Heart left ventricle (tissue), 16 donors: Measurements from ENCODE around the gene SPTBN4. TPM values are rescaled to one million over a fixed set of nuclear protein-coding genes. Genes with fewer than 3 reads are reported as not detected.
"Not testable (repeated sequence)": the region's sequence is repeated elsewhere in the genome, so short reads cannot be mapped to it uniquely, and the experiment has no call there.

Experiments
- ATAC-seq, 4 donors: fragments of 200-7000 bp; cut with Tn5 transposase; one replicate each; pipeline ENCODE4 v1.9.1; 2020 to 2022; ENCODE audit warnings: moderate library complexity in 4 of 4, mild to moderate bottlenecking in 3 of 4, moderate number of reproducible peaks in 1 of 4
- DNase-seq, 5 donors: peaks; one replicate each; pipeline ENCODE4 v3.0.0-alpha.2; 2020
- H3K27ac ChIP-seq, 12 donors: fragments of 200-600 bp; sonication (generic) in 4 of 12; one replicate each; pipeline versions ENCODE4 v1.5.0 to v1.8.0; 2016 to 2022; ENCODE audit warnings: mild to moderate bottlenecking in 2 of 12
- H3K27me3 ChIP-seq, 9 donors: fragments of 200-600 bp; sonication (generic) in 2 of 9; one replicate each; pipeline versions ENCODE4 v1.5.1 to v1.8.0; 2016 to 2022; ENCODE audit warnings: mild to moderate bottlenecking in 3 of 9
- H3K36me3 ChIP-seq, 9 donors: fragments of 200-600 bp; sonication (generic) in 2 of 9; one replicate each; pipeline versions ENCODE4 v1.5.0 to v1.8.0; 2018 to 2022; ENCODE audit warnings: mild to moderate bottlenecking in 2 of 9
- H3K4me1 ChIP-seq, 12 donors: fragments of 200-600 bp; sonication (generic) in 4 of 12; one replicate each; pipeline versions ENCODE4 v1.5.0 to v1.8.0; 2016 to 2022; ENCODE audit warnings: mild to moderate bottlenecking in 3 of 12
- H3K4me3 ChIP-seq, 12 donors: fragments of 200-600 bp; sonication (generic) in 4 of 12; one replicate each; pipeline versions ENCODE4 v1.5.0 to v1.8.0; 2017 to 2022; ENCODE audit warnings: mild to moderate bottlenecking in 9 of 12, moderate library complexity in 4 of 12
- H3K9me3 ChIP-seq, 12 donors: fragments of 200-600 bp; sonication (generic) in 4 of 12; one replicate each; pipeline versions ENCODE4 v1.5.0 to v1.8.0; 2016 to 2022; ENCODE audit warnings: mild to moderate bottlenecking in 1 of 12
- POLR2A ChIP-seq, 2 donors: fragments of 450-650 bp; IDR thresholded peaks; one replicate each; pipeline ENCODE4 v1.6.1; 2017; ENCODE audit warnings: antibody characterized with exemption in 2 of 2, mild to moderate bottlenecking in 2 of 2, moderate library complexity in 2 of 2
- WGBS, 4 donors: extraction: QIAGEN DNeasy Blood & Tissue Kit in 2 of 4; methylation state at CpG; one replicate each; pipeline versions ENCODE4 v1.1.5 to v1.1.7; 2013 to 2018; 5-methylcytosine and 5-hydroxymethylcytosine counted together
- intact Hi-C, 10 donors: fragments of 100-400 bp; cut with DNase I; formaldehyde crosslinking; loops; one replicate each; pipeline versions ENCODE4 v1.11.1 to v1.14.2; 2022
- polyA plus RNA-seq, 2 donors: library from polyadenylated mRNA; stranded (reverse); fragments of 200-250 nt; gene quantifications; one replicate each; pipeline ENCODE4 v1.2.3, GENCODE V29; 2013
- total RNA-seq, 9 donors: library from RNA; depleted of rRNA in 2 of 9; stranded (reverse); fragments of >200 nt in 2 of 9; fragmentation: NEBNext Ultra II Directional in 3 of 9; extraction: Animal tissue kit (Norgen Biotek cat#: 25700) in 3 of 9; gene quantifications; one replicate each; pipeline versions ENCODE4 v1.1.0 to v1.2.4, GENCODE V29; 2016 to 2023
- TF ChIP-seq, protein P1 (sequence below), 12 donors: fragments of 200-600 bp; sonication (generic) in 4 of 12; IDR thresholded peaks; one replicate each; pipeline versions ENCODE4 v1.5.0 to v1.8.0; 2018 to 2022; ENCODE audit warnings: antibody characterized with exemption in 12 of 12, mild to moderate bottlenecking in 5 of 12
- donor health status: ischemic (EF 13 %, LVEDD 7.1; RV severe dilation, severe dysfunction).
- donor health status: healthy with polysubstance abuse.
- donor health status: DM: no; HTN: yes; CAD: no.
- donor health status: DM: no; HTN: no; CAD: no.
- donor health status: ischemic (EF 25% LVEDD 6.9; RV normal size, moderate dysfunction).
- donor health status: ischemic (EF 25% LVEDD 5.7; RV mildly dilated, moderate dysfunction).
- donor health status: healthy.
- donor health status: DM: yes; HTN: yes; CAD: no.
- donor health status: ischemic (EF 35%, LVEDD 5.7; RV mildly dilated, moderate dysfunction).
- donor health status: nonischemic (EF 11% LVEDD 7.7; RV severe dilation, severe dysfunction).
- donor health status: DM: yes; HTN: yes; CAD: no.
- donor health status: PGD.
- donor health status: ischemic (EF 29% LVEDD 5.4; RV normal size, mild dysfunction).
- donor health status: nonischemic (EF 23%, LVEDD 6.1; RV moderate dilation, normal function).

The SPTBN4 gene
- total and polyA plus RNA-seq, 11 donors, result 1.9 to 8.7 (median 4.2) TPM

DNA sequence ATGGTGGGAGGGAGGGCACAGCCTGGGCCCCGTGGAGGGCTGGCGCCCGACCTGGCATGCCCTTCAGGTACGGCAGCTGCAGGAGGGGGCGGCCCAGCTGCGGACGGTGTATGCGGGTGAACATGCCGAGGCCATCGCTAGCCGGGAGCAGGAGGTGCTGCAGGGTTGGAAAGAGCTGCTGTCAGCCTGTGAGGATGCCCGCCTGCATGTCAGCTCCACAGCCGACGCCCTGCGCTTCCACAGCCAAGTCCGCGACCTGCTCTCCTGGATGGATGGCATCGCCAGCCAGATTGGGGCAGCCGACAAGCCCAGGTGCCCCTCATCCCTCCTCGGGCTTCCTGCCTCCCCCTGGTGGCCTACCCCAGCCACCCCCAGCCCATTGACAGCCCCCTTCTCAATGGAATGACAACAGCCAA, 93.3 kb downstream of the SPTBN4 start:
- H3K4me3 ChIP-seq, result no peak overlapping the region
- 69 to 74% (median 72%) methylated on average over 18 to 20 of the region's 20 CpGs for WGBS, 4 donors
- TF ChIP-seq POLR2A (IDR thresholded peaks at IDR 0.05), result no peak
- TF ChIP-seq, protein P1, sequence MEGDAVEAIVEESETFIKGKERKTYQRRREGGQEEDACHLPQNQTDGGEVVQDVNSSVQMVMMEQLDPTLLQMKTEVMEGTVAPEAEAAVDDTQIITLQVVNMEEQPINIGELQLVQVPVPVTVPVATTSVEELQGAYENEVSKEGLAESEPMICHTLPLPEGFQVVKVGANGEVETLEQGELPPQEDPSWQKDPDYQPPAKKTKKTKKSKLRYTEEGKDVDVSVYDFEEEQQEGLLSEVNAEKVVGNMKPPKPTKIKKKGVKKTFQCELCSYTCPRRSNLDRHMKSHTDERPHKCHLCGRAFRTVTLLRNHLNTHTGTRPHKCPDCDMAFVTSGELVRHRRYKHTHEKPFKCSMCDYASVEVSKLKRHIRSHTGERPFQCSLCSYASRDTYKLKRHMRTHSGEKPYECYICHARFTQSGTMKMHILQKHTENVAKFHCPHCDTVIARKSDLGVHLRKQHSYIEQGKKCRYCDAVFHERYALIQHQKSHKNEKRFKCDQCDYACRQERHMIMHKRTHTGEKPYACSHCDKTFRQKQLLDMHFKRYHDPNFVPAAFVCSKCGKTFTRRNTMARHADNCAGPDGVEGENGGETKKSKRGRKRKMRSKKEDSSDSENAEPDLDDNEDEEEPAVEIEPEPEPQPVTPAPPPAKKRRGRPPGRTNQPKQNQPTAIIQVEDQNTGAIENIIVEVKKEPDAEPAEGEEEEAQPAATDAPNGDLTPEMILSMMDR (IDR thresholded peaks at IDR 0.05), result no peak
- ATAC-seq, result peak in 1 of 4 donors; percentile 29
- H3K36me3 ChIP-seq, result no peaks in the 10 kb centered on the region
- peak in 1 of 5 donors; percentile 60 for DNase-seq
- H3K27me3 ChIP-seq, result peaks cover 0 to 25% (median 6%) of the 10 kb centered on the region in 9 donors
- intact Hi-C loops, result no loop called here
- H3K4me1 ChIP-seq, result no peaks in the 10 kb centered on the region
- H3K27ac ChIP-seq, result no peak overlapping the region
- no peaks in the 10 kb centered on the region for H3K9me3 ChIP-seq

DNA sequence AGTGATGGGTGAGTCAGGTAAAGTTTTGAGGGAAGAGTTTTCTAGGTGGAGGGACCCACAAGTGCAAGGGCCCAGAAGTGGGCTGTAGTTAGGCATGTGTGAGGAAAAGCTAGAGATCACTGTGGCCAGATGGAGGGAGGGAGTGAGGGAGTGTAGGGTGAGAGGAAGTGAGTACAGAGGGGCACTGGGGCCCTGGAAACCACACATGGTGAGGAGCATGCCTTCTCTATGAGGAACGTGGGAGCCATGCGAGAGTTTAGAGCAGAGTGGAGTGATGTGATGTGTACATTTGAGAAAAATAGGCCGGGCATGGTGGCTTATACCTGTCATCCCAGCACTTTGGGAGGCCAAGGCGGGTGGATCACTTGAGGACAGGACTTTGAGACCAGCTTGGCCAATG, 95.1 kb downstream of the SPTBN4 start:
- intact Hi-C loops, result no loop called here
- no peaks in the 10 kb centered on the region for H3K36me3 ChIP-seq
- H3K27ac ChIP-seq, result no peak overlapping the region
- WGBS, 4 donors, result 69 to 77% (median 73%) methylated on average over 4 of the region's 4 CpGs
- H3K9me3 ChIP-seq, result no peaks in the 10 kb centered on the region
- H3K27me3 ChIP-seq, result peaks cover 0 to 41% (median 18%) of the 10 kb centered on the region in 9 donors
- peak in 1 of 5 donors; percentile 15 for DNase-seq
- H3K4me3 ChIP-seq, result no peak overlapping the region
- TF ChIP-seq, protein P1 (IDR thresholded peaks at IDR 0.05), result no peak
- ATAC-seq, result no peak
- no peaks in the 10 kb centered on the region for H3K4me1 ChIP-seq

DNA sequence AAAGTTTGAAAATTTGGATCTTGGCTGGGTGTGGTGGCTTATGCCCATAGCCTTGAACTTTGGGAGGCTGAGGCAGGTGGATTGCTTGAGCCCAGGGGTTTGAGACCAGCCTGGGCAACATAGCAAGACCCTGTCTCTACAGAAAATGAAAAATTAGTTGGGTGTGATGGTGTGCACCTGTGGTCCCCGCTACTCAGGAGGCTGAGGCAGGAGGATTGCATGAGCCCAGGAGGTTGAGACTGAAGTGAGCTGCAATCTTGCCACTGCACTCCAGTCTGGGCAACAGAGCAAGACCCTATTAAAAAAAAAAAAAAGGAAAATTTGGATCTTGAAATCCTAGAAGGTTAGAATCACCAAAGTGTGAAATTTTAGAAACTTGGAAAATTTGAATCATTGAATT, 97.7 kb downstream of the SPTBN4 start:
- H3K36me3 ChIP-seq, intact Hi-C loops, H3K4me3 ChIP-seq, H3K27ac ChIP-seq, H3K9me3 ChIP-seq, DNase-seq, ATAC-seq: not testable (repeated sequence)
- WGBS, 4 donors, result 82 to 100% (median 91%) methylated on average over 1 of the region's 1 CpG
- Histone ChIP-seq H3K27me3 (peaks cover 4 to 56% (median 33%) of the 10 kb centered on the region in 9 donors), H3K4me1 (peaks cover 0 to 10% (median 6%) of the 10 kb centered on the region in 12 donors)

DNA sequence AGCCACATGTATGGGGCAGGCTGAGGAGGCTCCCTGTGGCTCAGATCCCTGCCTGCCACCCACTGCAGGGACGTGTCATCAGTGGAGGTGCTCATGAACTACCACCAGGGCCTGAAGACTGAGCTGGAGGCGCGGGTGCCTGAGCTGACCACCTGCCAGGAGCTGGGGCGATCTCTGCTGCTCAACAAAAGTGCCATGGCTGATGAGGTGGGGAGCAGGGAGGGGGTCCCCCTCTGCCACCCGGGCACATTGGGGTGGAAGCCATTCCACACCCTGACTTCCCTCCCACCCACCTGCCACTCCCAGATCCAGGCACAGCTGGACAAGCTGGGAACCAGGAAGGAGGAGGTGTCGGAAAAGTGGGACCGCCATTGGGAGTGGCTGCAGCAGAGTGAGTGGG, 98.6 kb downstream of the SPTBN4 start:
- 74 to 91% (median 77%) methylated on average over 6 to 7 of the region's 7 CpGs for WGBS, 4 donors
- DNase-seq (peak in 1 of 5 donors; percentile 48), ATAC-seq (no peak)
- peaks cover 4 to 56% (median 33%) of the 10 kb centered on the region in 9 donors for H3K27me3 ChIP-seq
- no peaks in the 10 kb centered on the region for H3K9me3 ChIP-seq
- H3K4me1 ChIP-seq, result peaks cover 0 to 15% (median 9%) of the 10 kb centered on the region in 12 donors
- H3K4me3 ChIP-seq, result no peak overlapping the region
- TF ChIP-seq POLR2A (IDR thresholded peaks at IDR 0.05), result no peak
- TF ChIP-seq, protein P1 (IDR thresholded peaks at IDR 0.05), result no peak
- no peaks in the 10 kb centered on the region for H3K36me3 ChIP-seq
- no peak overlapping the region for H3K27ac ChIP-seq
- intact Hi-C loops, result no loop called here

DNA sequence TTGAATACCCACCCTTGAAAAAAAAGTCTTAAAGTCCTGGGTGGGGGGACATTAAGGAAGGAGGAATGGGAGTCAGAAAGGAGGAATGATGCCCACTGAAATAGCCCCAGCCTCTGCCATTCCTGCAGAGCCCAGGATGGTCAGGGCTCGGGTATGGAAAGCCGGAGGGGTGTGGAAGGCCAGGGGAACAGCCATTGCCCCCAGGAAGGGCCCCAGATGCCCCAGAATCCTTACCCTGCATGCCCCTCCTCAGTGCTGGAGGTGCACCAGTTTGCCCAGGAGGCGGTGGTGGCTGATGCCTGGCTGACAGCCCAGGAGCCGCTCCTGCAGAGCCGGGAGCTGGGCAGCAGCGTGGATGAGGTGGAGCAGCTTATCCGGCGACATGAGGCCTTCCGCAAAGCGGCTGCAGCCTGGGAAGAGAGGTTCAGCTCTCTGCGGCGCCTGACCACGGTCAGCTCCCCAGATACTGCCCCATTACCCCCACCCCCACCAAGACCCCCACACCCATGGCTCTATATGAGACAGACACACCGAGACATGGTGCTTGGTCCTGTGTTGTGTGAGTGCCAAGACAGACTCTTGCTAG, 99.2 kb downstream of the SPTBN4 start:
- Histone ChIP-seq H3K4me3 (no peak overlapping the region), H3K27me3 (peaks cover 4 to 56% (median 33%) of the 10 kb centered on the region in 9 donors), H3K36me3 (no peaks in the 10 kb centered on the region), H3K4me1 (peaks cover 0 to 15% (median 9%) of the 10 kb centered on the region in 12 donors), H3K27ac (no peak overlapping the region), H3K9me3 (no peaks in the 10 kb centered on the region)
- ATAC-seq (no peak), DNase-seq (peak in 1 of 5 donors; percentile 47)
- WGBS, 4 donors, result 55 to 73% (median 64%) methylated on average over 3 to 14 of the region's 14 CpGs
- intact Hi-C loops, result no loop called here
- TF ChIP-seq POLR2A (IDR thresholded peaks at IDR 0.05), result no peak
- TF ChIP-seq, protein P1 (IDR thresholded peaks at IDR 0.05), result no peak
